Stimulated activated CD8-positive, alpha-beta memory T cell treated with anti-CD3 and anti-CD28 coated beads, Interleukin-4, amount 100 ng/mL, for 24 hours (primary cell): Measurements from ENCODE around the gene ZSWIM5.
"Not testable (repeated sequence)": the region's sequence is repeated elsewhere in the genome, so short reads cannot be mapped to it uniquely, and the experiment has no call there.

Source experiments
- DNase-seq: peaks from one replicate; pipeline ENCODE4 v3.0.0-alpha.2; 2020; ENCODE audit warnings: low read depth

ZSWIM5 gene

DNA sequence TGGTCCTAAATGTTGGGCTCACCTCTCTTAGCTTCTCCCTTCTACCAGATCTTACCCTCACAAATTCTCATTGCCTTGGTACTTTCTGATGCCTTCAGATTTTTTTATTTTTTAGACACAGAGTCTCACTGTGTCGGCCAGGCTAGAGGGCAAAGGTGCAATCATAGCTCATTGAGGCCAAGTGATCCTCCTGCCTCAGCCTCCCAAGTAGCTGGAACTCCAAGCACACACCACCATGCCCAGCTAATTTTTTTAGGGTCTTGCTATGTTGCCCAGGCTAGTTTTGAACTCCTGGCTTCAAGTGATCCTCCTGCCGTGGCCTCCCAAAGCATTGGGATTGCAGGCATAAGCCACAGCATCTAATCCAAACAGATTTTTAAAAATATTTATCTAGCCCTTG, 69.4 kb downstream of the ZSWIM5 start:
- DNase-seq = no peak

GRCh38 chr1:45135316-45135715, 71.1 kb downstream of the ZSWIM5 start:
- DNase-seq = no peak

- no peak for DNase-seq
These were observed 71.9 kb downstream of the ZSWIM5 start for GRCh38 chr1:45134461-45134873.

- not testable (repeated sequence) for DNase-seq
These were observed 73.7 kb downstream of the ZSWIM5 start for GRCh38 chr1:45132719-45133118.

GRCh38 chr1:45123358-45123757, 83.0 kb downstream of the ZSWIM5 start:
- DNase-seq = no peak

DNA sequence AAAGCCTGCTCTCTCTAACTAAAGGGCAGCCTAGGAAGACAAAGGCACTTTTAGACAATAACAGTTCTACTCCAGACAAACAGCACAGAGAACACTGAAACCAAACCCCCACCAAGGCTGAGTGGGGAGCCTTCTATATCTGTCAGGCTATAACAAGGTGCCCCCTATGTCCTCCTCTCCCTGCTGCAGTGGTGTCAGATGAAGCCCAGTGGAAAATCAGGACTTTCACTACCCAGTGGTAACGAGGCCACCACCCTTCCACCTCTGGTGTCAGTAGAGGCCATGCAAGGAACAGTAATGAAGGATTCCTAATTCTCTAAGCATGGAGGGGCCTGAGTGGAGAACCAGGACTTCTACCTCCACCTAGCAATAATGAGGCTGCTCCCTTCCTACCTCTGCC, 83.7 kb downstream of the ZSWIM5 start:
- DNase-seq = no peak

- no peak for DNase-seq
These were observed 88.6 kb downstream of the ZSWIM5 start for GRCh38 chr1:45117766-45118165.

DNA sequence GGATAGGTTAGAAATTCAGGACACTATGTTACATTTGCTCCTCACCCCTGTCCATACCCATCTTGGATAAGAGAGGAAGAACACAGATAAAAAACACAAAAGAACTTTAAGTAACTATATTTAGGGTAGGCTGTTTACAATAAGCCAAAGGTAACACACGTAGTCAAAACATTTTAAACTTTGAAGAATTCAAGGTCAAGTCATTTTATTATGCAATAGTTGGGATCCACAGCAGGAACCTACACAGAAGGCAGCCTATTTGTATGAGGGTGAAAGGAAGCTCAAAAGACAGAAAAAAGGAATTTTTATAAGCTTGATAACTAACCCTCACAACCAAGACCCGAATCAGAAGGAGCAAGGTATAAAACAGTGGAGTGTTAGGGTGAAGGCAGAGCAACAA, 89.6 kb downstream of the ZSWIM5 start:
- DNase-seq = no peak

GRCh38 chr1:45116340-45116739, 90.1 kb downstream of the ZSWIM5 start:
- DNase-seq = no peak

- not testable (repeated sequence) for DNase-seq
These were observed 91.2 kb downstream of the ZSWIM5 start for GRCh38 chr1:45115198-45115597.

DNA sequence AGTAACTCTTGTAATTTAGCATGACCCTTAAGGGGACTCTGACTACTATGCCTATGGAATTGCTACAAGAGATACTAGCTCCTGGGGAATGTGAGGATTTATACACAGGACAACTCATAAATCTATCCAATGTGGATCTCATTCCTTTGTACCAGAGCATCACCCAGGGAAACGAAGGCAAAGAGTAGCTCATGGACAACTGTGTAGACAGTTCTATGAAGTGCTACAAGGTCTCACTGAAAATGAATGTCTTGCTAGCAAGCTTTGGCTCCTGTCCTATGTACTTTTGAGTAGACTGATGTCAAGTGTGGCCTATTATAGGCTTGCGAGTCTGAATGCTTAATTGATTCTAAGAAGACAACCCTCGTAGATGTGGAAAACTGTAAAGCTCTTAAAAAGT, 93.7 kb downstream of the ZSWIM5 start:
- DNase-seq = no peak

DNA sequence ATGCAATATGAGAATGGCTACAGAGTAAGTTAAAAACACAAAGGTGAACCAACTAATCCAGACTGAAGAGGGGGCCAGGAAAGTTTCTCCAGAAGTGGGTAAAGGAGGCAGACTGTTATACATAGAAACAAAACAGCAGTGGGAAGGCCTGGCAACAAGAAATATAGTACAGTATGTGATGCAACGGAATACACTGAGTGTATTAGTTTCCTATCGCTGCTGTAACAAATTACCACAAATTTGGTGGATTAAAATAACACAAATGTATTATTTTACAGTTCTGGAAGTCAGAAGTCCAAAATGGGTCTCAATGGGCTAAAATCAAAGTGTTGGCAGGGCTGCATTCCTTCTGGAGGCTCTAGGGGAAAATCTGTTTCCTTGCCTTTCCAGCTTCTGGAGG, 95.2 kb downstream of the ZSWIM5 start:
- no peak for DNase-seq

GRCh38 chr1:45107782-45108181, 98.6 kb downstream of the ZSWIM5 start:
- no peak for DNase-seq

DNA sequence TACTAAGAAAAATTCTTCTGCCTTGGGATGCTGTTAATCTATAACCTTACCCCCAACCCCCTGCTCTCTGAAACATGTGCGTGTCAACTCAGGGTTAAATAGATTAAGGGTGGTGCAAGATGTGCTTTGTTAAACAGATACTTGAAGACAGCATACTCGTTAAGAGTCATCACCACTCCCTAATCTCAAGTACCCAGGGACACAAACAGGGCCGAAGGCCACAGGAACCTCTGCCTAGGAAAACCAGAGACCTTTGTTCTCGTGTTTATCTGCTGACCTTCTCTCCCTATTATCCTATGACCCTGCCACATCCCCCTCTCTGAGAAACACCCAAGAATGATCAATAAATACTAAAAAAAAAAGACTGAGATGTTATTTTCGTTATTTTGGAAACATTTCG, 99.5 kb downstream of the ZSWIM5 start:
- DNase-seq = not testable (repeated sequence)

DNA sequence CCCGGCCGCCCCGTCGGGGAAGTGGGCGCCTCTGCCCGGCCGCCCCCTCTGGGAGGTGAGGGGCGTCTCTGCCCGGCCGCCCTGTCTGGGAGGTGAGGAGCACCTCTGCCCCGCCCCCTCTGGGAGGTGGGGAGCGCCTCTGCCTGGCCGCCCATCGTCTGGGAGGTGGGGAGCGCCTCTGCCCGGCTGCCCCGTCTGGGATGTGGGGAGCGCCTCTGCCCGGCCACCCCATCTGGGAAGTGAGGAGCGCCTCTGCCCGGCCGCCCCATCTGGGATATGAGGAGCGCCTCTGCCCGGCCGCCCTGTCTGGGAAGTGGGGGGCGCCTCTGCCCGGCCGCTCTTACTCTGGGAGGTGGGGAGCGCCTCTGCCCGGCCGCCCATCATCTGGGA, 100.3 kb downstream of the ZSWIM5 start:
- DNase-seq = not testable (repeated sequence)

GRCh38 chr1:45105486-45106155, 100.8 kb downstream of the ZSWIM5 start:
- DNase-seq = not testable (repeated sequence)

GRCh38 chr1:45103534-45103933, 102.9 kb downstream of the ZSWIM5 start:
- DNase-seq = no peak

- no peak for DNase-seq
These were observed 104.5 kb downstream of the ZSWIM5 start for GRCh38 chr1:45101947-45102346.

DNA sequence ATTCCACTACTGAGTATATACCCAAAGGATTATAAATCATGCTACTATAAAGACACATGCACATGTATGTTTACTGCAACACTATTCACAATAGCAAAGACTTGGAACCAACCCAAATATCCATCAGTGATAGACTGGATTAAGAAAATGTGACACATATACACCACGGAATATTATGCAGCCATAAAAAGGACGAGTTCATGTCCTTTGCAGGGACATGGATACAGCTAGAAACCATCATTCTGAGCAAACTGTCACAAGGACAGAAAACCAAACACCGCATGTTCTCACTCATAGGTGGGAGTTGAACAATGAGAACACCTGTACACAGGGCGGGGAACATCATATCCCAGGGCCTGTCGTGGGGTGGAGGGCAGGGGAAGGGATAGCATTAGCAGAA, 104.9 kb downstream of the ZSWIM5 start:
- DNase-seq = not testable (repeated sequence)

DNA sequence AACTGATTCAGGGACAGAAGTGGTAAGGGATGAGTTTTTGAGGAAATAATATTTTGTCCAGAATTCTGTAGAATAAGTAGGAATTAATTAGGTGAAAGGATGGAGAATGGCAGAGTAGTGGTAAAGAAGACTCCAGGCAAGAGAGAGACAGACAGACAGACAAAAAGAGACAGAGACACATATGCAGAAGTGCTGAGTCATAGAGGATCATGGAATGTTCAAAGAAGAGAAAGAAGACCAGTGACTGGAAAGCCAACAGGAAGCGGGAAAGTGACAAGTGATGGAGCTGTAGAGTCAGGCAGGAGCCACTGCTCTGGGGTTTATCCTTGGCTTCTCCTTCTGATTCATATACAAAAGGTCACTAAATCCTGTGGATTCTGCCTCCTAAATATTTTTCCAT, 108.5 kb downstream of the ZSWIM5 start:
- DNase-seq = no peak

DNA sequence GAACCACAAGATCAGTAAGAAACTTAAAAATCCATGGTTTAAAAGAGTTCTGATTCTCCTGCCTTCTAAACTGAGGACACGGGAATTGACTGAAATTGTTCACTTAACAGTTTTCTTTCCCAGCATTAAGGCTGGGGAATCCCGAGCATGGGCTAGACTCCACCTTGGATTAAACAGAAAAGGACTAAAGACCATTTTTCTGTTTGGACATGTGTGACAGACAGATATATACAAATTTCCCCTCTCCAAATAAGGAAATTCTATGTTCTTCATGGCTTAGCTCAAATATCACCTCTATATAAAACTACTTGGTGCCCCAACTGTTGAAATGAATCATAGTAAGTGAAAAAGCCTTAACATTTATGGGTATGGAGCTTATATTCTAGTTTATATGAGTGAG, 109.3 kb downstream of the ZSWIM5 start:
- DNase-seq = no peak

DNA sequence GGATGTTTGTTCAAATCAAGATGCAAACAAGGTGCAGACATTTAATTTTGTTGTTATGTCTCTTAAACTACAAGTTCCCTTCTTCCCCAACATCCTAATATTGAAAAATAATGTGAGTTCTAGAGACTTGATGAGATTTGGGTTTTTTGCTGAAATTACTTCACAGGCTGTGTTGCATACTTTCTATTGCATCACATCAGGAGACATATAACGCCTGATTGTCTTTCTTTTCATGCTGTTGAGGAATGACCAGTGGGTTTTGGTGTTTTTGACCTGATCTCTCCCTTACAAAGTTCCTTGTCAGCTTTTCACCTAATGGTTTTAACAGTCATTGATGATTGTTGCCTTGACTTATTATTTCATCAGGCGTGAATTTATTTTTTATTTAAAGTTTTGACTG, 111.0 kb downstream of the ZSWIM5 start:
- DNase-seq = no peak

GRCh38 chr1:45094371-45094770, 112.0 kb downstream of the ZSWIM5 start:
- DNase-seq = not testable (repeated sequence)

DNA sequence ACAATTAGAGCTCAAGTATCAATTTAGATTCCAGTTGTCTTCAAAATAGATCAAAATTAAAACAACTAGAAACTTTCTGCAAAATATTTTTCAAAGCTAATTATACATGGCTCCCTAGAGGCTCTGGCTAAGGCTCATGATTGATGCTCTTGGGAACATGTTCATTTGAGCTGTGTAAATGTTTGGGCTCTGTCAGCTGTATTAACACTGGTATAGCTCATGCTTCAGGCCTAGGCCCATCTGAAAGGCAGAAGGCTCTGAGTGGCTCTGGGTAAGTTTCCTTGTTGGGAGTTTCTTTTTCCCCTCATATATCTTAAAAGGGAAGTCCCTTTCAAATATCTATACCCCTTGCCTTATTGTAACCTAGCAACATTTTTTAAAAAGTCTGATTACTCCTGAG, 113.1 kb downstream of the ZSWIM5 start:
- DNase-seq = no peak

DNA sequence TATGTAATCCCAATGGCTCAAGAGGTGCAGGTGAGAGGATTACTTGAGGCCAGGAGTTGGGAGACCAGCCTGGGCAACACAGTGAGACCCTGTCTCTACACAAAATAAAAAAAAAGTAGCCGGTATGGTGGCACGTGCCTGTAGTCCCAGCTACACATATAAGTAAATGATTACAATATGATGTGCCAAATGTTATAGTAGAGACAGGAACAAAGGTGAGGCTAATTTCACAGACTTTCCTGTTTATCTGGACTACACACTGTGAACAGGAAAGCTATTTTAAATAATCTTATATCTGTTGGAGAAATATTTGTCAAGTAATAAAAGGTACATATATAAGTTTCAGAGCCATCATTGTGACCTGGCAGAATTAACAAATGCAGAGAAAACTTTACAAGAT, 116.7 kb downstream of the ZSWIM5 start:
- no peak for DNase-seq
